Neutrophil (primary cell): ENCODE data around the gene NANP.
A peak's percentile ranks its signal among the peaks of the same experiment; 100 is the strongest.

Experiments
- H3K27ac ChIP-seq: fragments of 200-600 bp; sonication (generic); 2 replicates; pipeline ENCODE4 v1.5.1; 2016; ENCODE audit warnings: mild to moderate bottlenecking, moderate library complexity
- H3K27me3 ChIP-seq: fragments of 200-600 bp; sonication (generic); 2 replicates; pipeline ENCODE4 v1.6.0; 2016; ENCODE audit warnings: mild to moderate bottlenecking
- H3K36me3 ChIP-seq: fragments of 200-600 bp; sonication (generic); 2 replicates; pipeline ENCODE4 v1.5.1; 2017
- H3K4me1 ChIP-seq, 2 experiments: fragments of 200-600 bp in 1 of 2; sonication (generic) in 1 of 2; 1 replicate in 1 of 2; 2 replicates in 1 of 2; pipeline versions ENCODE4 v1.5.1 to v1.6.1; 2013 to 2016; ENCODE audit warnings: low read depth in 1 of 2, low read length in 1 of 2, mild to moderate bottlenecking in 1 of 2, moderate library complexity in 1 of 2; ENCODE audit not compliant: control insufficient read depth in 1 of 2, insufficient read depth in 1 of 2
- H3K4me3 ChIP-seq, 2 experiments: fragments of 200-600 bp in 1 of 2; sonication (generic) in 1 of 2; 1 replicate in 1 of 2; 2 replicates in 1 of 2; pipeline ENCODE4 v1.5.1; 2013 to 2016; ENCODE audit warnings: low read depth in 1 of 2, low read length in 1 of 2, mild to moderate bottlenecking in 1 of 2, moderate library complexity in 1 of 2
- H3K9me3 ChIP-seq: fragments of 200-600 bp; sonication (generic); 2 replicates; pipeline ENCODE4 v1.5.1; 2016
- CTCF ChIP-seq: fragments of 200-600 bp; sonication (generic); IDR thresholded peaks from 2 replicates; pipeline ENCODE4 v1.5.1; 2016; ENCODE audit warnings: antibody characterized with exemption

The NANP gene

GRCh38 chr20:25629816-25630499, 6.1 kb upstream of the NANP start:
- no peak overlapping the region for H3K27ac ChIP-seq
- H3K36me3 ChIP-seq: no peaks in the 10 kb centered on the region
- TF ChIP-seq CTCF: no peak
- no peak overlapping the region for H3K4me3 ChIP-seq
- H3K27me3 ChIP-seq: no peaks in the 10 kb centered on the region
- no peaks in the 10 kb centered on the region for H3K4me1 ChIP-seq
- no peaks in the 10 kb centered on the region for H3K9me3 ChIP-seq

- Histone ChIP-seq H3K27me3 (no peaks in the 10 kb centered on the region), H3K9me3 (no peaks in the 10 kb centered on the region), H3K27ac (no peak overlapping the region), H3K4me3 (no peak overlapping the region), H3K36me3 (no peaks in the 10 kb centered on the region), H3K4me1 (peaks cover 16 to 17% of the 10 kb centered on the region in 2 experiments)
- no peak for TF ChIP-seq CTCF
Observed at GRCh38 chr20:25626779-25627178, 3.0 kb upstream of the NANP start.

GRCh38 chr20:25624500-25624939, 706 bp upstream of the NANP start:
- Histone ChIP-seq H3K36me3 (no peaks in the 10 kb centered on the region), H3K9me3 (no peaks in the 10 kb centered on the region), H3K4me1 (peaks cover 22 to 25% of the 10 kb centered on the region in 2 experiments), H3K4me3 (peak overlapping the region; percentile 66 to 95), H3K27me3 (no peaks in the 10 kb centered on the region), H3K27ac (peak overlapping the region; percentile 78)
- TF ChIP-seq CTCF: no peak

GRCh38 chr20:25623225-25623735, 534 bp downstream of the NANP start:
- peaks cover 23 to 27% of the 10 kb centered on the region in 2 experiments for H3K4me1 ChIP-seq
- TF ChIP-seq CTCF: no peak
- no peaks in the 10 kb centered on the region for H3K9me3 ChIP-seq
- peak overlapping the region; percentile 66 to 95 for H3K4me3 ChIP-seq
- no peaks in the 10 kb centered on the region for H3K36me3 ChIP-seq
- H3K27me3 ChIP-seq: no peaks in the 10 kb centered on the region
- peak overlapping the region; percentile 78 for H3K27ac ChIP-seq

DNA sequence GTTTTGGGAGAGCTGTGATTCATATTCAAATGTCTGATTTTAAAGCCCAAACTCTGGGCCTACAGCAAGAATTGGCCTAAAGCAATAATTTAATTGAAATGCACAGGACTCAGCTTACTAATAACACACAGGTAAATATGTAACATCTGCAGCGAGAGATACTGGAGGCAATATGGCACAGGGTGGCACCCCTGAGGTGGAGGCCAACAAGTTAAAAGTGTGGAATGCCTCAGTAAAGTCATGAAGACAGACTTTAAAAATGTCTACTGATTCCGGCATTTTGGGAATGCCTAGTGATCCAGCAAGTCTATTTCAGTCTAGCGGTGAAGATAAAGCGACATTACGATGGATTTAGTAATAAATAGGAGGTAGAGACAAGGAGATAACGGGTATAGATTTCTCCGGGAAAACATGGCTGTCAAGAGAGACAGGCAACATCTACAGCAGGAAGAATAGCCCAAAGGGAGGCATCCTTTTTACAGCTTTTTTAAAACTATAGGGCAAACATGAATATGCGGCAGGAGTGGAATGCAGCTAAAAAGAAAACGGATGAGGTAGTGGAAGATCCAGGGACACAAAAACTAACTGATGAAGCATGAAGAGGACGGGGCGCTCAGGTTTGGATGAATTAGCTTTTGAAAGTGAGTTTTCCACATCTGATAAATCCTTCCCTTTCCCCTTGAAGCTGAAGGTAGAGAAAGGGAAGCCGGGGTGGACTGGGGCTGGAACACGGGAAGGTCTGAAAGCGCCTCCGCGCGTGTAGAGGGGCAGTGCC, 1.2 kb downstream of the NANP start:
- no peaks in the 10 kb centered on the region for H3K9me3 ChIP-seq
- no peak for TF ChIP-seq CTCF
- H3K27me3 ChIP-seq: no peaks in the 10 kb centered on the region
- H3K27ac ChIP-seq: peak overlapping the region; percentile 78
- H3K4me3 ChIP-seq: peak overlapping the region; percentile 66 to 95
- no peaks in the 10 kb centered on the region for H3K36me3 ChIP-seq
- peaks cover 23 to 27% of the 10 kb centered on the region in 2 experiments for H3K4me1 ChIP-seq
